Stimulated activated naive B cell treated with anti-CD40 and anti-IgM and Interleukin-4, amounts not matched to agents 10 μg/mL and 1 μg/mL and 100 μg/mL, for 72 hours (primary cell): ENCODE data around the gene UCHL5.
"Not testable (repeated sequence)": the region's sequence is repeated elsewhere in the genome, so short reads cannot be mapped to it uniquely, and the experiment has no call there.

Experiments used
- ATAC-seq, 2 donors: fragments of 150-1000 bp; cut with Tn5 transposase; replicated peaks; 2 replicates each; pipeline ENCODE4 v1.10.0; 2021; ENCODE audit warnings: moderate library complexity in 1 of 2
- DNase-seq: peaks from one replicate; pipeline ENCODE4 v3.0.0; 2021
- H3K27ac Mint-ChIP-seq: one replicate; pipeline ENCODE4 v1.8.0; 2022; ENCODE audit warnings: mild to moderate bottlenecking, mixed read lengths
- H3K27me3 Mint-ChIP-seq, 2 donors: one replicate each; pipeline ENCODE4 v1.8.0; 2022; ENCODE audit warnings: mixed read lengths in 2 of 2
- H3K36me3 Mint-ChIP-seq, 2 donors: one replicate each; pipeline ENCODE4 v1.8.0; 2022; ENCODE audit warnings: mixed read lengths in 2 of 2, mild to moderate bottlenecking in 1 of 2
- H3K4me1 Mint-ChIP-seq, 2 donors: one replicate each; pipeline ENCODE4 v1.8.0; 2022; ENCODE audit warnings: mixed read lengths in 2 of 2, mild to moderate bottlenecking in 1 of 2
- H3K4me3 Mint-ChIP-seq, 2 donors: one replicate each; pipeline ENCODE4 v1.8.0; 2022; ENCODE audit warnings: mild to moderate bottlenecking in 2 of 2, mixed read lengths in 2 of 2, moderate library complexity in 1 of 2
- H3K9me3 Mint-ChIP-seq, 2 donors: one replicate each; pipeline ENCODE4 v1.8.0; 2022; ENCODE audit warnings: mixed read lengths in 2 of 2, mild to moderate bottlenecking in 1 of 2

UCHL5 gene

GRCh38 chr1:193048913-193049312, 10.2 kb downstream of the UCHL5 start:
- not testable (repeated sequence) for H3K9me3 Mint-ChIP-seq

GRCh38 chr1:193042766-193043691, 16.1 kb downstream of the UCHL5 start:
- peaks cover 13 to 44% of the 10 kb centered on the region in 2 donors for H3K36me3 Mint-ChIP-seq
- H3K9me3 Mint-ChIP-seq: no peaks in the 10 kb centered on the region
- no peak overlapping the region for H3K4me3 Mint-ChIP-seq
- DNase-seq: no peak
- no peak overlapping the region for H3K27ac Mint-ChIP-seq
- H3K4me1 Mint-ChIP-seq: peaks cover 2 to 4% of the 10 kb centered on the region in 2 donors
- no peaks in the 10 kb centered on the region for H3K27me3 Mint-ChIP-seq
- no peak for ATAC-seq

More at GRCh38 chr1:193048913-193049312, 10.2 kb downstream of the UCHL5 start:
- not testable (repeated sequence) for H3K27ac Mint-ChIP-seq, DNase-seq, H3K4me1 Mint-ChIP-seq, H3K4me3 Mint-ChIP-seq, H3K27me3 Mint-ChIP-seq, ATAC-seq
- peaks cover 9 to 21% of the 10 kb centered on the region in 2 donors for H3K36me3 Mint-ChIP-seq

GRCh38 chr1:193040011-193040410, 19.1 kb downstream of the UCHL5 start:
- ATAC-seq: no peak
- no peaks in the 10 kb centered on the region for H3K9me3 Mint-ChIP-seq
- peaks cover 6 to 26% of the 10 kb centered on the region in 2 donors for H3K4me1 Mint-ChIP-seq
- no peak for DNase-seq
- H3K4me3 Mint-ChIP-seq: no peak overlapping the region
- no peaks in the 10 kb centered on the region for H3K27me3 Mint-ChIP-seq
- no peak overlapping the region for H3K27ac Mint-ChIP-seq
- peaks cover 24 to 69% of the 10 kb centered on the region in 2 donors for H3K36me3 Mint-ChIP-seq

- Mint-ChIP-seq H3K4me3 (no peak overlapping the region), H3K27ac (no peak overlapping the region), H3K27me3 (no peaks in the 10 kb centered on the region), H3K4me1 (peaks cover 9 to 23% of the 10 kb centered on the region in 2 donors), H3K36me3 (peaks cover 22 to 68% of the 10 kb centered on the region in 2 donors), H3K9me3 (no peaks in the 10 kb centered on the region)
- DNase-seq (no peak), ATAC-seq (no peak)
Observed at GRCh38 chr1:193036337-193037047, 22.7 kb downstream of the UCHL5 start.

GRCh38 chr1:193033610-193034009, 25.6 kb downstream of the UCHL5 start:
- H3K4me3 Mint-ChIP-seq: no peak overlapping the region
- H3K36me3 Mint-ChIP-seq: peaks cover 21 to 52% of the 10 kb centered on the region in 2 donors
- no peak overlapping the region for H3K27ac Mint-ChIP-seq
- peaks cover 9 to 23% of the 10 kb centered on the region in 2 donors for H3K4me1 Mint-ChIP-seq
- no peaks in the 10 kb centered on the region for H3K27me3 Mint-ChIP-seq
- DNase-seq (no peak), ATAC-seq (no peak)
- H3K9me3 Mint-ChIP-seq: no peaks in the 10 kb centered on the region

- peaks cover 21 to 45% of the 10 kb centered on the region in 2 donors for H3K36me3 Mint-ChIP-seq
- H3K4me1 Mint-ChIP-seq: peaks cover 9 to 23% of the 10 kb centered on the region in 2 donors
- DNase-seq, H3K27me3 Mint-ChIP-seq, H3K27ac Mint-ChIP-seq, H3K4me3 Mint-ChIP-seq, H3K9me3 Mint-ChIP-seq, ATAC-seq: not testable (repeated sequence)
Observed at GRCh38 chr1:193032643-193033427, 26.3 kb downstream of the UCHL5 start.

- H3K4me3 Mint-ChIP-seq: no peak overlapping the region
- H3K36me3 Mint-ChIP-seq: peaks cover 14 to 31% of the 10 kb centered on the region in 2 donors
- H3K4me1 Mint-ChIP-seq: peaks cover 6 to 10% of the 10 kb centered on the region in 2 donors
- H3K9me3 Mint-ChIP-seq: no peaks in the 10 kb centered on the region
- ATAC-seq (no peak), DNase-seq (no peak)
- H3K27ac Mint-ChIP-seq: no peak overlapping the region
- H3K27me3 Mint-ChIP-seq: no peaks in the 10 kb centered on the region
Observed at GRCh38 chr1:193031431-193031830, 27.7 kb downstream of the UCHL5 start.

GRCh38 chr1:193030280-193030679, 28.9 kb downstream of the UCHL5 start:
- Mint-ChIP-seq H3K27ac (no peak overlapping the region), H3K4me1 (peaks cover 0 to 6% of the 10 kb centered on the region in 2 donors)
- no peak for ATAC-seq

GRCh38 chr1:193025218-193025617, 33.9 kb downstream of the UCHL5 start:
- Mint-ChIP-seq H3K9me3 (no peaks in the 10 kb centered on the region), H3K27me3 (no peaks in the 10 kb centered on the region), H3K4me3 (no peak overlapping the region), H3K27ac (no peak overlapping the region), H3K36me3 (peaks cover 16 to 17% of the 10 kb centered on the region in 2 donors), H3K4me1 (no peaks in the 10 kb centered on the region)
- DNase-seq (no peak), ATAC-seq (no peak)

More at GRCh38 chr1:193030280-193030679, 28.9 kb downstream of the UCHL5 start:
- DNase-seq: no peak
- Mint-ChIP-seq H3K36me3 (peaks cover 18 to 29% of the 10 kb centered on the region in 2 donors), H3K9me3 (no peaks in the 10 kb centered on the region), H3K27me3 (no peaks in the 10 kb centered on the region), H3K4me3 (no peak overlapping the region)

GRCh38 chr1:193019442-193020026, 39.6 kb downstream of the UCHL5 start:
- no peak overlapping the region for H3K4me3 Mint-ChIP-seq
- peaks cover 4 to 9% of the 10 kb centered on the region in 2 donors for H3K36me3 Mint-ChIP-seq
- no peaks in the 10 kb centered on the region for H3K9me3 Mint-ChIP-seq
- H3K27me3 Mint-ChIP-seq: no peaks in the 10 kb centered on the region
- ATAC-seq (peak in 1 of 2 donors; percentile 50), DNase-seq (no peak)
- no peaks in the 10 kb centered on the region for H3K4me1 Mint-ChIP-seq
- H3K27ac Mint-ChIP-seq: no peak overlapping the region

GRCh38 chr1:193016788-193017187, 42.4 kb downstream of the UCHL5 start:
- no peaks in the 10 kb centered on the region for H3K9me3 Mint-ChIP-seq
- H3K36me3 Mint-ChIP-seq: peaks cover 0 to 4% of the 10 kb centered on the region in 2 donors
- H3K4me1 Mint-ChIP-seq: no peaks in the 10 kb centered on the region

GRCh38 chr1:193014400-193014799, 44.8 kb downstream of the UCHL5 start:
- DNase-seq (no peak), ATAC-seq (no peak)
- Mint-ChIP-seq H3K27ac (no peak overlapping the region), H3K27me3 (no peaks in the 10 kb centered on the region), H3K9me3 (no peaks in the 10 kb centered on the region), H3K36me3 (peaks cover 4 to 7% of the 10 kb centered on the region in 2 donors), H3K4me1 (no peaks in the 10 kb centered on the region), H3K4me3 (no peak overlapping the region)

More at GRCh38 chr1:193016788-193017187, 42.4 kb downstream of the UCHL5 start:
- H3K27me3 Mint-ChIP-seq: no peaks in the 10 kb centered on the region
- no peak overlapping the region for H3K4me3 Mint-ChIP-seq
- no peak overlapping the region for H3K27ac Mint-ChIP-seq
- DNase-seq (no peak), ATAC-seq (no peak)

GRCh38 chr1:193013707-193014106, 45.5 kb downstream of the UCHL5 start:
- DNase-seq (no peak), ATAC-seq (no peak)
- no peaks in the 10 kb centered on the region for H3K4me1 Mint-ChIP-seq
- H3K4me3 Mint-ChIP-seq: no peak overlapping the region
- no peaks in the 10 kb centered on the region for H3K27me3 Mint-ChIP-seq
- H3K27ac Mint-ChIP-seq: no peak overlapping the region
- H3K36me3 Mint-ChIP-seq: peaks cover 4 to 6% of the 10 kb centered on the region in 2 donors
- no peaks in the 10 kb centered on the region for H3K9me3 Mint-ChIP-seq
